GM10248 (cell line): ENCODE measurements around the gene DOCK9.
"Not testable (repeated sequence)": the region's sequence is repeated elsewhere in the genome, so short reads cannot be mapped to it uniquely, and the experiment has no call there.

Source experiments
- CTCF ChIA-PET: fragments of 300-600 bp; sonication (Branson Sonifier 250); formaldehyde crosslinking; extraction: SDS; loops from one replicate; lab custom pipeline; 2021; ENCODE audit warnings: antibody characterized with exemption; lab: Yijun Ruan, JAX
- POLR2A ChIA-PET: fragments of 350-650 bp; sonication (Branson Sonifier 250); formaldehyde crosslinking; extraction: SDS; loops from one replicate; lab custom pipeline; 2020; ENCODE audit warnings: antibody characterized with exemption; lab: Yijun Ruan, JAX
- DNase-seq: peaks from one replicate; pipeline ENCODE4 v3.0.0; 2012; ENCODE audit errors: extremely low spot score
- CTCF ChIP-seq: IDR thresholded peaks from 2 replicates; pipeline ENCODE4 v1.5.1; 2012; ENCODE audit warnings: mild to moderate bottlenecking, low read depth; ENCODE audit errors: extremely low read depth, missing control alignments, control extremely low read depth

The DOCK9 gene

GRCh38 chr13:98821372-98822224 is 156.3 kb downstream of the DOCK9 start:
- ChIA-PET CTCF (interaction anchor here (0.6 to 1.4 kb wide), 4 partner anchors 8 to 21 kb away, joined by 3 to 6 read pairs (median 3); no protein-coding TSS in a partner anchor), POLR2A (no interaction called here)
- TF ChIP-seq CTCF, result no peak
- no peak for DNase-seq

GRCh38 chr13:98820744-98821371 is 157.0 kb downstream of the DOCK9 start:
- CTCF ChIA-PET, result interaction anchor here (0.6 to 1.4 kb wide), 6 partner anchors 9 to 49 kb away, joined by 3 to 6 read pairs (median 3); no protein-coding TSS in a partner anchor

GRCh38 chr13:98820300-98820699 is 157.6 kb downstream of the DOCK9 start:
- no peak for TF ChIP-seq CTCF
- CTCF ChIA-PET, result interaction anchor here (0.7 to 1.4 kb wide), 6 partner anchors 9 to 49 kb away, joined by 3 to 6 read pairs (median 3); no protein-coding TSS in a partner anchor
- POLR2A ChIA-PET, result no interaction called here
- no peak for DNase-seq

More at GRCh38 chr13:98820744-98821371, 157.0 kb downstream of the DOCK9 start:
- TF ChIP-seq CTCF, result no peak
- POLR2A ChIA-PET, result no interaction called here
- DNase-seq, result no peak

- POLR2A ChIA-PET, result no interaction called here
- DNase-seq, result no peak
- CTCF ChIA-PET, result interaction anchor here (1.0 to 1.1 kb wide), 2 partner anchors 16 to 21 kb away, joined by 3 read pairs; no protein-coding TSS in a partner anchor
- TF ChIP-seq CTCF, result no peak
Observed at GRCh38 chr13:98819382-98820010, 158.4 kb downstream of the DOCK9 start.

GRCh38 chr13:98816406-98816805 is 161.5 kb downstream of the DOCK9 start:
- ChIA-PET CTCF (interaction anchor here (1.2 kb wide), 1 partner anchor 12 kb away, joined by 3 read pairs; no protein-coding TSS in a partner anchor), POLR2A (no interaction called here)
- no peak for TF ChIP-seq CTCF
- DNase-seq, result no peak

GRCh38 chr13:98813993-98814392 is 163.9 kb downstream of the DOCK9 start:
- ChIA-PET CTCF (no interaction called here), POLR2A (no interaction called here)
- DNase-seq, result no peak
- TF ChIP-seq CTCF, result no peak

- POLR2A ChIA-PET, DNase-seq: not testable (repeated sequence)
- CTCF ChIA-PET, result interaction anchor here (1.0 to 1.3 kb wide), 3 partner anchors 8 to 28 kb away, joined by 3 to 4 read pairs (median 3); no protein-coding TSS in a partner anchor
Observed at GRCh38 chr13:98812186-98812790, 165.6 kb downstream of the DOCK9 start.
